ENCODE data around the gene CHRNA9. TPM values are rescaled to one million over a fixed set of nuclear protein-coding genes. Genes with fewer than 3 reads are reported as not detected.

The CHRNA9 gene
- total and polyA plus RNA-seq, 4 experiments from 2014 or later: not detected

DNA sequence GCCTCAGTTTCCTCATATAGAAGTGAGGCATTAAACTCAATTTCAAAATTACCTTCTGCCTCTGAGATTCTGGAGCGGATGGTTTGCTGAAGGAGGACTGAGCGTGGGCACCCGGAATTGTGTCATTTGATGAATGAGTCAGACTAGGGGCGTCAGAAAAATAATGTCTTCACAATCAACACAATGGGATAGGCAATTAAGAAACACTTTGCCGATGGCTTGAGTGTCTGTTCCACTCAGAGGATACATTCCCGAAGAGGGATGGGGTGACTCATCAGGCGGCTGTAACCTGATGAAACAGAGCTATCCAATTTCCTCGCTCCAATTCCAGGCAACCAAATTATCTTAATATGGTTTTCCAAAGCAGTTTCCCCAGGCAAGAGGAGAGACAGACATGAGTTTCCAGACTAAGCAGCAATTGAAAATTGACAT lies 1.2 kb upstream of the CHRNA9 start:
- Mint-ChIP-seq H3K27me3 (peaks cover 6 to 7% of the 10 kb centered on the region in 2 donors), H3K4me1 (no peaks in the 10 kb centered on the region), H3K27ac (no peak overlapping the region), H3K9me3 (no peaks in the 10 kb centered on the region), H3K4me3 (no peak overlapping the region), H3K36me3 (no peaks in the 10 kb centered on the region)
- no peak overlapping the region for H3K27ac ChIP-seq (ENCODE audit: low read depth, low read length)
- ChIA-PET CTCF (ENCODE audit: partially characterized antibody) (interaction anchor here (1.1 to 1.7 kb wide), 2 partner anchors 9 to 214 kb away, joined by 5 read pairs; no protein-coding TSS in a partner anchor), POLR2A (ENCODE audit: partially characterized antibody) (no interaction called here)
- no peaks in the 10 kb centered on the region for H3K9me3 ChIP-seq (ENCODE audit: control insufficient read depth in 1 of 2, low read length in 2 of 2)
- no peaks in the 10 kb centered on the region for H3K27me3 ChIP-seq (ENCODE audit: insufficient read depth, low read length)
- DNase-seq: no peak
- H3K4me3 ChIP-seq (ENCODE audit: low read length in 2 of 2): no peak overlapping the region
- intact Hi-C loops (cut with micrococcal nuclease): no loop called here
- no peaks in the 10 kb centered on the region for H3K4me1 ChIP-seq (ENCODE audit: insufficient read depth, low read length)
- H3K36me3 ChIP-seq (ENCODE audit: insufficient read depth, low read length): no peaks in the 10 kb centered on the region

- Mint-ChIP-seq H3K27ac (peak overlapping the region in 1 of 7 donors; percentile 6), H3K4me3 (no peak overlapping the region), H3K4me1 (no peaks in the 10 kb centered on the region), H3K27me3 (peaks cover 2 to 7% of the 10 kb centered on the region in 2 donors), H3K9me3 (no peaks in the 10 kb centered on the region), H3K36me3 (no peaks in the 10 kb centered on the region)
- DNase-seq: no peak
- Histone ChIP-seq H3K27me3 (ENCODE audit: insufficient read depth, low read length) (no peaks in the 10 kb centered on the region), H3K9me3 (ENCODE audit: control insufficient read depth in 1 of 2, low read length in 2 of 2) (no peaks in the 10 kb centered on the region), H3K36me3 (ENCODE audit: insufficient read depth, low read length) (no peaks in the 10 kb centered on the region), H3K4me1 (ENCODE audit: insufficient read depth, low read length) (no peaks in the 10 kb centered on the region), H3K4me3 (ENCODE audit: low read length in 2 of 2) (no peak overlapping the region), H3K27ac (ENCODE audit: low read depth, low read length) (no peak overlapping the region)
- POLR2A ChIA-PET (ENCODE audit: partially characterized antibody): no interaction called here
- intact Hi-C loops (cut with micrococcal nuclease): no loop called here
- CTCF ChIA-PET (ENCODE audit: partially characterized antibody): interaction anchor here (1.0 to 3.7 kb wide), 2 partner anchors 10 to 18 kb away, joined by 3 to 12 read pairs; no protein-coding TSS in a partner anchor
Observed at GRCh38 chr4:40335525-40335894, 377 bp downstream of the CHRNA9 start.

- no peaks in the 10 kb centered on the region for H3K9me3 ChIP-seq (ENCODE audit: control insufficient read depth in 1 of 2, low read length in 2 of 2)
- Mint-ChIP-seq H3K27me3 (peaks cover 0 to 4% of the 10 kb centered on the region in 2 donors), H3K9me3 (peaks cover 0 to under 1% (median 0%) of the 10 kb centered on the region in 8 donors), H3K36me3 (no peaks in the 10 kb centered on the region), H3K4me3 (no peak overlapping the region), H3K27ac (no peak overlapping the region), H3K4me1 (no peaks in the 10 kb centered on the region)
- no peak for DNase-seq
- no peak overlapping the region for H3K4me3 ChIP-seq (ENCODE audit: low read length in 2 of 2)
- intact Hi-C loops (cut with micrococcal nuclease): no loop called here
- no peaks in the 10 kb centered on the region for H3K27me3 ChIP-seq (ENCODE audit: insufficient read depth, low read length)
- H3K27ac ChIP-seq (ENCODE audit: low read depth, low read length): no peak overlapping the region
- H3K4me1 ChIP-seq (ENCODE audit: insufficient read depth, low read length): no peaks in the 10 kb centered on the region
- POLR2A ChIA-PET (ENCODE audit: partially characterized antibody): no interaction called here
- no peaks in the 10 kb centered on the region for H3K36me3 ChIP-seq (ENCODE audit: insufficient read depth, low read length)
- CTCF ChIA-PET (ENCODE audit: partially characterized antibody): interaction anchor here (3.7 kb wide), 1 partner anchor 11 kb away, joined by 12 read pairs; no protein-coding TSS in a partner anchor
Observed at GRCh38 chr4:40337051-40337450, 1.9 kb downstream of the CHRNA9 start.

GRCh38 chr4:40337523-40337922 lies 2.4 kb downstream of the CHRNA9 start:
- Mint-ChIP-seq H3K36me3 (no peaks in the 10 kb centered on the region), H3K4me1 (no peaks in the 10 kb centered on the region), H3K27ac (no peak overlapping the region), H3K27me3 (peaks cover 0 to 4% of the 10 kb centered on the region in 2 donors), H3K4me3 (no peak overlapping the region), H3K9me3 (peaks cover 0 to 6% (median under 1%) of the 10 kb centered on the region in 8 donors)
- DNase-seq: no peak
- H3K27ac ChIP-seq (ENCODE audit: low read depth, low read length): no peak overlapping the region
- no peak overlapping the region for H3K4me3 ChIP-seq (ENCODE audit: low read length in 2 of 2)
- no peaks in the 10 kb centered on the region for H3K4me1 ChIP-seq (ENCODE audit: insufficient read depth, low read length)
- intact Hi-C loops (cut with micrococcal nuclease): no loop called here
- POLR2A ChIA-PET (ENCODE audit: partially characterized antibody): no interaction called here
- H3K9me3 ChIP-seq (ENCODE audit: control insufficient read depth in 1 of 2, low read length in 2 of 2): no peaks in the 10 kb centered on the region
- no peaks in the 10 kb centered on the region for H3K27me3 ChIP-seq (ENCODE audit: insufficient read depth, low read length)
- CTCF ChIA-PET (ENCODE audit: partially characterized antibody): interaction anchor here (3.7 kb wide), 1 partner anchor 12 kb away, joined by 12 read pairs; no protein-coding TSS in a partner anchor
- H3K36me3 ChIP-seq (ENCODE audit: insufficient read depth, low read length): no peaks in the 10 kb centered on the region

DNA sequence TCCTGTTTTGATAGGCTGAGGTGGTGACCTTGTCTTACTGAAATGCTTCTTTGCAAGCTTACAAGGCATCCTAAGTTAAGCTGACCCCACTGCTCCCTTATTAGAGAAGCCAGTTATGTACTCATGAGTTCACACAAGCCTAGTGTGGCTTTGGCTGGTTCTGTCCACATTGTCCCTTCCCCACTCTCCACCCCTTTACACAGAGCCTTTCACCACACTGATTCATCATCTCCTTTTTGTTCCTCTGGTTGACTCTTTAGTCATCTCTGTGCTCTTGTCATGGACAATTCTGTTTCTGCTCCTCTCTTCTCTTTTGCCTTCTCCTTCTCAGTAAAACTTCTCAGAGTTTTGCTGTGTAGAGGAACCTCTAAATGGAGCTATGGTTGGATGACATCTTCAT lies 4.9 kb downstream of the CHRNA9 start:
- H3K27me3 ChIP-seq (ENCODE audit: insufficient read depth, low read length): no peaks in the 10 kb centered on the region
- Mint-ChIP-seq H3K27ac (no peak overlapping the region), H3K4me1 (no peaks in the 10 kb centered on the region), H3K36me3 (no peaks in the 10 kb centered on the region), H3K27me3 (peaks cover 2 to 7% of the 10 kb centered on the region in 2 donors), H3K4me3 (no peak overlapping the region), H3K9me3 (peaks cover 0 to 8% (median 3%) of the 10 kb centered on the region in 8 donors)
- H3K4me1 ChIP-seq (ENCODE audit: insufficient read depth, low read length): no peaks in the 10 kb centered on the region
- intact Hi-C loops (cut with micrococcal nuclease): no loop called here
- ChIA-PET POLR2A (ENCODE audit: partially characterized antibody) (no interaction called here), CTCF (ENCODE audit: partially characterized antibody) (no interaction called here)
- no peak overlapping the region for H3K27ac ChIP-seq (ENCODE audit: low read depth, low read length)
- no peak overlapping the region for H3K4me3 ChIP-seq (ENCODE audit: low read length in 2 of 2)
- DNase-seq: no peak
- H3K36me3 ChIP-seq (ENCODE audit: insufficient read depth, low read length): no peaks in the 10 kb centered on the region
- no peaks in the 10 kb centered on the region for H3K9me3 ChIP-seq (ENCODE audit: control insufficient read depth in 1 of 2, low read length in 2 of 2)

GRCh38 chr4:40347472-40347871 lies 12.3 kb downstream of the CHRNA9 start:
- H3K27me3 ChIP-seq (ENCODE audit: insufficient read depth, low read length): no peaks in the 10 kb centered on the region
- no peaks in the 10 kb centered on the region for H3K9me3 ChIP-seq (ENCODE audit: control insufficient read depth in 1 of 2, low read length in 2 of 2)
- H3K4me3 ChIP-seq (ENCODE audit: low read length in 2 of 2): no peak overlapping the region
- POLR2A ChIA-PET (ENCODE audit: partially characterized antibody): no interaction called here
- no peaks in the 10 kb centered on the region for H3K4me1 ChIP-seq (ENCODE audit: insufficient read depth, low read length)
- Mint-ChIP-seq H3K27ac (no peak overlapping the region), H3K9me3 (peaks cover 0 to 4% (median 3%) of the 10 kb centered on the region in 8 donors), H3K36me3 (no peaks in the 10 kb centered on the region), H3K4me1 (peaks cover 0 to 2% (median 0%) of the 10 kb centered on the region in 4 donors), H3K4me3 (no peak overlapping the region), H3K27me3 (peaks cover 4 to 5% of the 10 kb centered on the region in 2 donors)
- H3K27ac ChIP-seq (ENCODE audit: low read depth, low read length): no peak overlapping the region
- intact Hi-C loops (cut with micrococcal nuclease): no loop called here
- CTCF ChIA-PET (ENCODE audit: partially characterized antibody): interaction anchor here (0.6 kb wide), 1 partner anchor 436 kb away, joined by 3 read pairs; no protein-coding TSS in a partner anchor
- H3K36me3 ChIP-seq (ENCODE audit: insufficient read depth, low read length): no peaks in the 10 kb centered on the region
- DNase-seq: no peak

DNA sequence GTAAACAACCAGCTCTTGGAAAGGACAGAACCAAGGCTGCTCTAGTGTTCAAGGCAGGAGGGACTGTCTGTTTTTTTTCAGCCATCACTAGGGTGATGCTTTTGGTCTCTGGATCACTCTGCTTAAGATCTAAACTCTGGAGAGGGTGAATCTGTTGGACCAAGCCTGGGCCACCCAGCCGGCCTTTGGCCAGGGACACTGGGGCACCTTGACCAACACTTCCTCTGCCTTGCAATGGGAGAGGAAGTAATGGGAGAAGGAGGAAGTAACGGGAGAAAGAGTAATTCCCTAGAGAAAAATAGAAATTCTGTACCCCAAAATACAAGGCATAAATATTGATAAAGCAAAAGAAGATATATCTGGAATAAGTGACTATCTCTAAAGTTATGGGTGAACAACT lies 12.9 kb downstream of the CHRNA9 start:
- no peak for DNase-seq
- H3K27me3 ChIP-seq (ENCODE audit: insufficient read depth, low read length): no peaks in the 10 kb centered on the region
- H3K4me3 ChIP-seq (ENCODE audit: low read length in 2 of 2): no peak overlapping the region
- H3K4me1 ChIP-seq (ENCODE audit: insufficient read depth, low read length): no peaks in the 10 kb centered on the region
- peaks cover 0 to 3% (median 0%) of the 10 kb centered on the region in 8 donors for H3K9me3 Mint-ChIP-seq
- no peaks in the 10 kb centered on the region for H3K36me3 Mint-ChIP-seq
- no peaks in the 10 kb centered on the region for H3K9me3 ChIP-seq (ENCODE audit: control insufficient read depth in 1 of 2, low read length in 2 of 2)
- ChIA-PET POLR2A (ENCODE audit: partially characterized antibody) (no interaction called here), CTCF (ENCODE audit: partially characterized antibody) (no interaction called here)
- no peak overlapping the region for H3K4me3 Mint-ChIP-seq
- intact Hi-C loops (cut with micrococcal nuclease): no loop called here
- no peak overlapping the region for H3K27ac Mint-ChIP-seq
- no peak overlapping the region for H3K27ac ChIP-seq (ENCODE audit: low read depth, low read length)
- peaks cover 0 to 2% (median 0%) of the 10 kb centered on the region in 4 donors for H3K4me1 Mint-ChIP-seq
- H3K36me3 ChIP-seq (ENCODE audit: insufficient read depth, low read length): no peaks in the 10 kb centered on the region
- H3K27me3 Mint-ChIP-seq: peaks cover 4 to 5% of the 10 kb centered on the region in 2 donors
